GM19455 (cell line): ENCODE results near the gene KIT.
"Not testable (repeated sequence)": the region's sequence is repeated elsewhere in the genome, so short reads cannot be mapped to it uniquely, and the experiment has no call there.

Experiments
- ATAC-seq: cut with Tn5 transposase; IDR thresholded peaks from one replicate; pipeline ENCODE4 v1.9.1; 2021; ENCODE audit not compliant: unreplicated experiment

The KIT gene

DNA sequence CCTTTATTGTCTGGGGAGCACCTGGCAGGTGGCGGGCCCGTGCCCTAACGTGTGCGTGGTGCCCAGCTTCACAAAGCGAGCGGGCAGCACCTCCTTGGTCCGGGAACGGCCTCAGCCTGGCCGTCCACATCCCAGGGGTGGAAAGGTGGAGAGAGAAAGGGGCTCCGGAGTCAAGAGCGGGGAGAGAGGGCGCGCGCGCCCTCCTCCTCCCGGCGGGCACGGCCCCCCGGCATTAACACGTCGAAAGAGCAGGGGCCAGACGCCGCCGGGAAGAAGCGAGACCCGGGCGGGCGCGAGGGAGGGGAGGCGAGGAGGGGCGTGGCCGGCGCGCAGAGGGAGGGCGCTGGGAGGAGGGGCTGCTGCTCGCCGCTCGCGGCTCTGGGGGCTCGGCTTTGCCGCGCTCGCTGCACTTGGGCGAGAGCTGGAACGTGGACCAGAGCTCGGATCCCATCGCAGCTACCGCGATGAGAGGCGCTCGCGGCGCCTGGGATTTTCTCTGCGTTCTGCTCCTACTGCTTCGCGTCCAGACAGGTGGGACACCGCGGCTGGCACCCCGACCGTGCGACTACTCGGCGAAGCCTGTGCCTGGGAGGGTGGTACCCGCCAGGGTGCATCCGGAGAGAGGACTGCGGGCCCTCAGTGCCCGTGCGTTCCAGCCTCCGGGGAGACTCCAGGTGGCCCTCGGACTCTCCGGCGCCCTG, at the start of gene KIT:
Gene KIT, plus strand, starts transcription at position 407 of the 701 bp plus-strand sequence. Its CDS starts 58 bp downstream, at position 465.
- no peak for ATAC-seq

DNA sequence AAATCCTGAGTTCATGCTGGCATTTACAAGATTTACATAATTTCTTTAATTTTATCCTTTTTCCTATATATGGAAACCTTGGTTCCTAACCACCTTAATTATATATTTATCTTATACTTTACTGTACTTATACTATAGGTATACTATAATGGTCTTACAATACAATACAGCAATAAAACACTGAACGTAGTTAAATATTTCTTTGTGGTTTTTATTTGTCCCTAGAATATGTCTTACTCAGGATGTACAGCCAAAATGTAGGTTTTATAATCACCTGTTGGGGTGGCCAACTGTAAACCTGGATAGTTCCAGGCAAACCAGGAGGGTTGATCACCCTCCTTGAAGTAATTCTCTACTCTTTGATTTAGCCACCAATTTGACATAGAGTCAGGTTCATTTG, 48.4 kb upstream of the KIT start:
- no peak for ATAC-seq

DNA sequence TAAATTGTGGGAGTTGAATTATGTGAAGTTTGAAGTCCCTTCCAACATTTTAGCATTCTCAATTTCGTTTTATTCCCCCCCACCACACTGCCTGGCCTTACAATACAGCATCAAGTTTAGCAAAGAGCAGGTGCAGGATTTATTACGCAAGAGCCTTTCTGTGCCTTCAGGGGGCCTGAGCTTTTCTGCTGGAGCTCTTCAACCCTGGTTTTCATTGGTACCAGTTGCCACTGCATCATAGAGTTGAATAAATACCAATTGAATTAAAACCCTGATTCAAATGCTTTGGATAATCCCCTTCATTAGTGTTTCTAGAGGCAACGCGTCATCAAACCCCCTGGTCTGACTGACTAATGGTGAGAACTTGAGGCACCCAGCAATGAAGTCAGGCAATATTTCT, 43.6 kb upstream of the KIT start:
- ATAC-seq = no peak

DNA sequence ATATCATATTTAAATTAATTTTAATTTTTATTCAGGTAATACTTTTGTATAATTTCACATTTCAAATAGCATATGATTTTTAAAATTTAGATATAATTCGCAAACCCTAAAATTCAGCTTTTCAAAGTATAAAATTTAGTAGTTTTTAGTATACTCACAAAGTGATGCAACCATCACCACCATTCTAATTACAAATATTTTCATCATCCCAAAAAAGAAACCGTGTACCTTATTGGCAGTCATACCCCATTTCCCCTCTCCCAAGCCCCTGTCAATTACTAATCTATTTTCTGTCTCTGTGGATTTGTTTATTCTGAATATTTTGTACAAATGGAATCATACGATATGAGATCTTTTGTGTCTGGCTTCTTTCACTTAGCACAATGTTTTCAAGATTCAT, 37.0 kb upstream of the KIT start:
- no peak for ATAC-seq

DNA sequence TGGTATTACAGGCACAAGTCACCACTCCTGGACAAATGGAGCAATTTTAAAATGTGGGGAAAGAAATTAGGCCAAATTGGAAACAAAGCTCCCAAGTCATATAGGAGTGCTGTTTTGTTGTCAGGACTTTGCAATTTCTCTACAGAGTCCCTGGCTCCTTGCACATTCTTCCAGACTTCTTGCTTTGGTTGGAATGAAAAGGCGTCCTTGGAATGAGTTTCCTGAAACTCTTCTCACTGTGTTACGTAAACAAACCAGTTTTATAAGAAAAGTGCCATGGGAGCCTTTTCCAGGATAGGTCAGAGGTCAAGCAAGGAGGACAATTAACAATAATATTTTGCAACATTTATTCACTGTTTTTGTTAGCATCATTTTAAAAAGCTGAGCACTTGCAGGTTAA, 32.4 kb upstream of the KIT start:
- ATAC-seq = no peak

DNA sequence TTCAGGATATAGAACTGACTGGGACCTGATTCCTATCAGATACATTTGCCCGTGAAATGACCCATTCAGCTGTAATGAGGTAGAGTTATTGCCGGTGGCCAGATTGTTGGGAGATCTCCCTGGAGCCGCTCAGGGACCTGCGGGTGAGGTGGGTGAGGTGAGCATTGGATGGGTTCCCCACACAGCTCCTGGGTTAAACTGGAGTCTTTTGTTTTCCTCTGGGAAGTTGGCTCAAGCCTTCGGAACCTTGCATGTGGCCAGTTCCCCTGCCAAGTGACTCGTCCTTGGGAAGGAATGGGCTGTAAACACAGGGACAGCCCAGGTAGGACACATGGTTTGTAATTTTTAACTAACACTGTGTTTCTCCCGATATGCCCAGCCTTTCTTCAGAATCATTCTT, 31.6 kb upstream of the KIT start:
- ATAC-seq = no peak

DNA sequence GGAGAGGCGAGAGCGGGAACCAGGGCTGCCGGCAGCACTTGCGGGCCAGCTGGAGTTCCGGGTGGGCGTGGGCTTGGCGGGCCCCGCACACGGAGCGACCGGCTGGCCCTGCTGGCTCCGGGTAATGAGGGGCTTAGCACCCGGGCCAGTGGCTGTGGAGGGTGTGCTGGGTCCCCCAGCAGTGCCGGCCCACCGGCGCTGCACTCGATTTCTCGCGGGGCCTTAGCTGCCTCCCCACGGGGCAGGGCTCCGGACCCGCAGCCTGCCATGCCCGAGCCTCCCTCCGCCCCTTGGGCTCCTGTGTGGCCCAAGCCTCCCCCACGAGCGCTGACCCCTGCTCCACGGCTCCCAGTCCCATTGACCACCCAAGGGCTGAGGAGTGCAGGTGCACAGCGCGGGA, 25.2 kb upstream of the KIT start:
- ATAC-seq = no peak

DNA sequence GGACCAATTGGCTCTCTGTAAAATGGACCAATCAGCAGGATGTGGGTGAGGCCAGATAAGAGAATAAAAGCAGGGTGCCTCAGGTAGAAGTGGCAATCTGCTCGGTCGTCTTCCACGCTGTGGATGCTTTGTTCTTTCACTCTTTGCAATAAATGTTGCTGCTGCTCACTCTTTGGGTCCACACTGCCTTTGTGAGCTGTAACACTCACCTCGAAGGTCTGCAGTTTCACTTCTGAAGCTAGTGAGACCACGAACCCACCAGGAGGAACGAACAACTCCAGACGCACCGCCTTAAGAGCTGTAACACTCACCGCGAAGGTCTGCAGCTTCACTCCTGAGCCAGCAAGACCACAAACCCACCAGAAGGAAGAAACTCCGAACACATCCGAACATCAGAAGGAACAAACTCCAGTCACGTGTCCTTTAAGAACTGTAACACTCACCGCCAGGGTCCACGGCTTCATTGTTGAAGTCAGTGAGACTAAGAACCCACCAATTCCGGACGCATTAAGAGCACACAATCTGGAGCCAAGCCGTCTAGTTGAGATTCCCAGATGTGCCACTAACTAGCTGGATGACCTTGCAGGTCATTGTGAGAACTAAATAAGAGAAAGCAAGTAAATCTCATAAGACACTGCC, 24.5 kb upstream of the KIT start:
- ATAC-seq = not testable (repeated sequence)

DNA sequence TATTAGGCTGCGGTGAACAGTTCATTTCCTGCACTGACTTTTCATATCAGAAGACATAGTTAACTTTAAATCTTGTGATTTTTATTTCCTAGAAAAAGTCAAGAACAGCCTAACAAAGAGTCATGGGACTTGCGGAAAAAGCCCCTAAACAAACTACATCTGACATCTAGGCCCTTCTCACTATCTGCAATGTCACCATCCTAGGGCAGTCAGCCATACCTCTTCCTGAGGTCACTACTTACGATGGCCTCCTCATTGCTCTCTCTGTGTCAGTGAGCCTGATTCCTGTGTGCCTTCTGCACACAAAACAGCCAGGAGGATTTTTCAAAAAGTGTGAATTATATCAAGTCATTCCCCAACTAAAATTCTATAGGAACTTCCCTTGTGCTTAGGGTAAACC, 22.4 kb upstream of the KIT start:
- ATAC-seq = no peak

DNA sequence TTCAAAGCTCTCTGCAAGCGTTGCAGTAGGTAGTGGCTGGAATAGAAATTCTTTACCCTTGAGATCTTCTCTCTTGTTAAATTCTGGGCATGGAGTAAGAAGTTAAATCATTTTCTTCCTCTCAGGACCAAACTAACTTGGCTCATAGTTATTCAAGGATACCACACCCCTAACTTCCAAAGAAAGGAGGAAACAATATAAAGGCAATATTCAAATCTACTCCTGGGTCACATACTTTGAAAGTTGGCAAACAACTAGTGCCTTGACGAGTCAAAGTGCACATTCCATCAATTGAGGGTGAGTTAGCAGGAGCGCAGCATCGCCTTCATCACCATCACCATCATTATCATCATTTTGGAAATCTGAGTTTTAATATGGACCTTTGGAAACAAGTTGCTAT, 20.4 kb upstream of the KIT start:
- ATAC-seq = no peak

DNA sequence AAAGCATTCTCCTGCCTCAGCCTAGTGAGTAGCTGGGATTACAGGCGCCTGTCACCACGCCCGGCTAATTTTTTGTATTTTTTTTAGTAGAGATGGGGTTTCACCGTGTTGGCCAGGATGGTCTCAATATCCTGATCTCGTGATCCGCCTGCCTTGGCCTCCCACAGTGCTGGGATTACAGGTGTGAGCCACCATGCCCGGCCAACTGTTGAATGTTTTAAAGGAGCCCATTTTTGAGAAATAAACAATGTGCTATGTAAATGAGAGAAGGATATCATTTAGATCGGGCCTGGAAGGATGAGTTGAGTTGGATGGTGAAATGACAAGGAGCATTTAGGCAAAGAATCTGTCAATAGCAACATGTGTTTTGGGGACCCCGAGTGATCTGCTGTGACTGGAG, 16.7 kb upstream of the KIT start:
- not testable (repeated sequence) for ATAC-seq

DNA sequence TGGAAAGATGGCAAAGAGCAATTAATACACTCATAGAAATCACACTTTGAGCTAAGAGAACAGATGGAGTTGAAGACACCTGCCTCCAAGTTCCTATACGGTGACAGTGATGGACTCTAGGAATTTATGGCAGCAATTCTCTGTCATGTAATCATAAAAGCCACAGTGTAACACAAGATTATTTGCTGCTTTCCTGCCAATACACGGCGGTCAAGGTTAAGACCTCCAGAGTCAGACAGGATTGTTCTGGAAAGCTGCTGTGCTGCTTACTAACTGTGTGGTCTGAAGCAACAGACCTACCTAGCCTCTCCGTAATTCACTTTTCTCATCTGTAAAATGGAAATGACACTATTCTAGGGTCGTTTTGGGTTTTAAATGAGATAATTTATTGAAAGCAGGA, 14.6 kb upstream of the KIT start:
- no peak for ATAC-seq

DNA sequence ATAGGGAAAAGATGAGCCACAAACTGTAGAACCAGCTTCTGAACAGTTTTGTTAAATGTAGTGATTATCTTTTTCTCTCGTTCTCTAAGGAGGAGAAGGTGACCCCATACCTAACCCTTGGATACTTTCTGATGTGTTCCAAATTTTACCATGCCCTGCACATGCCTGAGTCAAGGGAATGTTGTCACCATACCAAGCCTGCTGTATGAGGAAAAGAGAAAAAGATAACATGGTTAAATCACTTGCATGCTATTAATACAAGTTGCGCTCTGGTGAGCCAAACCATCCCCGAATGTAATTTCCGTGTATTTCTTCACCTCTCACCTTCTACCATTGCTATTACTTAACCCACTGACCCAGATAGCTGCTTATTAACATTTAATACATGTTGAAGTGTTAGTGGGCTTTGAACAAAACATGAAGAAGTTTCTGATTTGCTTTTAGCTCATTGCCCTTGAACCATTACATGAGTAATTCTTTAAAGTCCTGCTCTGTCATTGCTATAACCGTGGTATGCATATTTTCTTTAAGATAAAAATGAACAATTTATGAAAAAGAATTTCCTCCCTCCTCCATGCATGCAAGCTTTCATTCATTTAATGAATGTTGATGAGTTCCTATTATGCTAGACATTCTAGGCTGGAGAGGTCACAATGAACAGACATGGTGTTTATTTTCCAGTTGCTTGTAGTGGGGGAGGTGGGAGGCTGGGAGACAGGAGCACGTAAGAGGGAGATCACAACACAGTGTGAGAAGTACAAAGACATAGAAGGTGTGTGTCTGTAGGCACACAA, 13.6 kb upstream of the KIT start:
- no peak for ATAC-seq

DNA sequence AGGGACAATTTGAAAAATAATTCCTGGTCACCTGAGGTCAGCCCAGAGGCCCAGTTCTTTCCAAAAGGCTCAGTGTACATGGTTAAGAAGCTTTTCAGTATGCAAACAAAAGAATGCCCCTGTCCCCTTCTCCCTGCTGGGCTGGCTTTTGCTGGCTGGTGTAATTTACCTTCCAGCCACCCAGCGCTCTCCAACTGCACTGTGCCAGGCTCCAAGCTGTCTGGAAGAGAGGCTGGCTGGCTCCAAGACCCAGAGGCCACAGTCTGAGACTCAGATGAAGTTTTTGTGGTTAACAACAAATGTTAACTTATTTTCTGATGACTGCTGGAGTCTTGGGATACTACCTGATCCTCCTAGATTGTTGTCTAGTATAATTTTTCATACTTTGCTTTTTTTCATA, 11.9 kb upstream of the KIT start:
- no peak for ATAC-seq

DNA sequence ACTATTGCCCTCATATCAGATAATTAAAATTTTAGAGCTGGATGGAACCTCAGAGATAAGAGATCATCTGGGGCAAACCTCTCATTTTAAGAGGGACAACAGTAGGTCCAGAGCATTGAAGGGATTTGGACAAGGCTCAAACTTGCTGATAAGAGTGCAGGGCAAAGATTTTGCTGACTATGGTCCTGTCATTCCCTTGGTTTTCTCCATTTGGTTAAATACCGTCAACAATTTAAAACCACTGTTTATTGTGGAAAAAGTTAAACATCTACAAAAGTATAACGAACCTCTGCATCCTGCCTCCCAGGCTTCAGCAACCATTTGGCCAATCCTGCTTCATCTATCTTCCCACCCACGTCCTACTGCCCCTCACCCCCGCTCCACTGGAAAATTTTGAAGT, 10.7 kb upstream of the KIT start:
- ATAC-seq = no peak

DNA sequence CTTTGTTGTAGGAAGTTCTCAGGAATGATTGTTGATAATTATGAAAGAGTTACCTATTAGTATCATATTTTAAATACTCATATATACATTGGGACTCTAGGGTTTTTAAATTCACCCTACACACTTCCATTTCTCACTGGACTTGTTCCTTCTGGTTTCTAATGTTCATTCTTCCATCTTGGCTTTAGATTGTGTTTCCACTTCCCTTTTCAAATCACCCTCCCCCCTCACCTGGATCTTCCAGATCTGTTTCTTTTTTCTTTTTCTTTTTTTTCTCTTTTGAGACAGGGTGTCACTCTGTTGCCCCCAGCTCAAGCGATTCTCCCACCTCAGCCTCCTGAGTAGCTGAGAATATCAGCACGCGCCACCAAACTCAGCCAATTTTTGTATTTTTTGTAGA, 6.7 kb upstream of the KIT start:
- ATAC-seq = no peak

DNA sequence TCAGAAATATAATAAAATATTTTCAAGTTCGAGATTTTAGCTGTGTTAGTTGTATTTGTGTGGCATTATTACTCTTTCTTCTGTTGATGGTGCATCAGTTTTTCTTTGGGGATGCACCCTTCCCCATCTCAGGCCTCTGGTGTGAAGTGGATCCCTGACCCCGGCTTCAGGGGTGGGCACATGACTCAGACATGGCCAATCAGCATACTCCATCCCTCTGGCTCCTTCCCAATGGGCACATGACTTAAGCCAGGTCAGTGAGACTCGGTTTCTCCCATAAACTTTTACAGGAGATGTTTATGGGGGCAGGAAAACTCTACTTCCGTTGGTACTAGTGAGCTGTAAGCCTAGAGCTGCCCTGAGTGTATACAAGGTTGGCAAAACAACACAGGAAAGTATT, 3.0 kb upstream of the KIT start:
- no peak for ATAC-seq

DNA sequence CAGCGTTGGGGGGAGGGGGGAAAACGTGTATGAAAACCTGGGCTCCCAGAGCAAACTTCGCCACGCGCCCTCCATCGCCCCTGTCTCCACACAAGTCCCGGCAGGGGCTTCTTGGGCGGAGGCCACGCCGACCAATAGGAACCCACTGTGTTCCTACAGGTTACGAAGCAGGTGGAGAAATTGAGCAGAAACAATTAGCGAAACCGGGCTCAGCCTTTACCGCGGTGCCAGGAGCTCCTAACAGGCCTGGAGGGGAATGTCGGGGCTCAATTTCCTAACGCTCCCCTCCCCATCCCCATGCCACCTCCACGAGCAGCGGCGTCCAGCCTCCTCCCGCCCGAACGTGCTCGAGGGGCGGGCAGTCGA, 589 bp upstream of the KIT start:
- no peak for ATAC-seq

DNA sequence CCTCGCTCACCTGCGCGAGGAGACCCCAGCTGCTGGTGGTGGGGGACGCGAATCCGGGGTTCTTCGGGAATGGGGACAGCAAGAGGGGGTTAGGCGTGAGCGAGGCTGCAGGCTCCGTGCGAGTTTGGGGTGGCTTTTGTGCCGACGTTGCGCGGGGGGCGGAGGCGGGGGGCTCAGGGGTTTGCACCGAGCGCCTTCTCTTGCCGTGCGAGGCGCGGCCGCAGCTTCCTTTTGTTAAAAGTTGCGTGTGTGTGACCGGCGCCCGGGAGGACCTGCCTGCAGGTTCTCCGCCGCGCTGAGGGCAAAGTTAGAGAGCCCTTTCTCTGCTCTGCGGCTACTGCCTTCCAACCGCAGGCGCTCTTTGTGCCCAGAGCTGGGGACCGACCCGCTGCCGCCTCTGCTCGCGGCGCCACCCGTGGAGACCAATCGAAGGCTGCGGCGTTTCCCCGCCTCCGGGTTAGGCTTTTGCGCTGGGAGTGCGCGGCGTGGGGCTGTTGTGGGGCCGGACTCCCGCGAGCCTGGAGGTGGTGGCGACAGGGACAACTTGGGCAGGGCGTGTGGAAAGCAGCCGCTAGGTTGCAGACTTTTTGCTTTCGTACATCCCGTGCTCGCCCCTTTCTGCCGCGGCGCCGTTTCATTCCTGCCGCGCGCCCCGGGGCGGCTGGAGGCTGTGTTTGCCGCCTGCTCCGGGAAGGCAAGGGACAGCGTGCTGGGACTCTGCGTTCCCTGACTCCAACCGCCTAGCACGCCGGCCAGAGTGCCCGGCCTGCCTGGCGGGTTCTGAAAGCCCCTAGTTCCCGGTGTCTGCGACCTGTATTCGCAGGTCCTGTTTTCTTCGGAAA, 716 bp downstream of the KIT start:
- ATAC-seq = no peak

DNA sequence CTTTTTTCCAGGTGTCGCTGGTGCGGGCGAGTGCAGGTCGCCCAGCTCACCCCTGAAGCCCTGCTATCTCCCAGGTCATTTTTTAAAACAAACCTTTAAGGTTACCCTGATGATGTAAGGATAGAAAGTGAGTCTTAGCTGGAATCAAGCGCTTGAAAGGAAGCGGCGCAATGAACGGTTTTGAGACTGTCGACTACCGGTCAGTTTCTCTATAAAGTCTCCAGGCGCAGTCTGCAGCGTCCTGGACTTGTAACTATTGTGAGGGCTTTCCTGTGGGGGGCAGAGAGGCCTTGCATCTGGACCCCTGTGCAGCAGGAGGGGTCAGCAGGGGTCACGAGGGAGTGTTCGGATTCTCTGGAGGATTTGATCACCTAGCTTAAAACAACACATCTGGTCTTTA, 1.6 kb downstream of the KIT start:
- ATAC-seq = no peak

DNA sequence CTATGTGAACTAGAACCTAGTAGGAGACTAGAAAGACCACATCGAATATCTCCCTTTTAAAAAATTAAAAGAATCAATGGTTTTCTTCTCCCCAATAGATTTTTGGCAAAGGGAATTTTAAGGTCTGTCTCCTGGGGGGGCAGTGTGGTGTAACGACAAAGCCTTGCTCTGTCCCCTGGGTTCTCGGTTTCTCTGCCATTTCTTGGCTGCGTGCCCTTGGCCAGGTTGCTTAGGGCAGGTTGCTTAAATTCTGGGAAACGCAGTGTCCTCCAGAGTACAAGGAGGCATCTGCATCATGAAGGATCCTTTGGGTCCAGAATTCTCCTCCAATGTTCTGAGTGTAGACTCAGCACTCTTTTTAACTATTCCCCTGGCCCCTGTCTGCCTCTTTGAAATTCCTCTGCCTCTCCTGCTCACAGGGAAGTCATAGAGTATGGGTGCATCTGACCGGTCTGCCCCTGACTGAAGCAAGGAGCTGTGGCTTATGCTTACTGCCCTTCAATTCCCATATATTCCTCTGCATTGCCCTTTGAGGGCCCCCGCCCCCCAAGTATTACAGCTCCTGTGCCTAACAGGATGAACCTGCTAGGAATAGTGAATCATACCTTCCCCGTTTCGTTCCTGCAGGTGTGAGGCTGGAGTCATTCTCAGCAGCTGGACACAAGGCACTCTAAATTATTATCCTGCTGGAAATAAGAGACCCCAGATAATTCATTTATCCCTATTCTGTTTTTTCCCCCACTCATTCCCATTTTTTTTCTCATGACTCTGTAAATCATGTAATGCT, 2.2 kb downstream of the KIT start:
- no peak for ATAC-seq
